SKM-1 treated with dmso at 0.1 percent for 144 hours (cell line): Measurements from ENCODE around the gene NUAK1.
"Not testable (repeated sequence)": the region's sequence is repeated elsewhere in the genome, so short reads cannot be mapped to it uniquely, and the experiment has no call there.

Experiments used
- DNase-seq: peaks from one replicate; lab custom pipeline; 2025; ENCODE audit not compliant: unreplicated experiment; lab: John Stamatoyannopoulos, UW

Gene NUAK1

DNA sequence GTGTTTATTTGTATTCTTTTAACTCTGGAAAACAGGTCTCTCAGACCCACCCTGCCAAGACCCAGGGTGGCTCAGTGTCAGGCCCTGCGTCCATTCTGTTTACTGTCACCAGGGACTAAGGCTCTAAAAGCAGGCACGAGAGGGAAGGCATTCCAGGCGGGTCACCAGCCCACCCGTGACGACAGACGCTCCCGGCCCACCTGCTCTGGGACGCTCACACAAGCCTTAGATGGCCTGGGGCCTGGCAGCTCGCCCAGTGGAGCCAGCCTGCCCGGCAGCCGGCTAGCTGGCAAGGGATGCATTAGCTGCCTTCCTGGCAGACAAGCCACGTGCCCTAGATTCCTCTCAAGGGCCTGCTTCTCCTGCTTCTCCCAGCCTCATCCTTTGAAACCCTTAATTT, 9.2 kb upstream of the NUAK1 start:
- DNase-seq = no peak

DNA sequence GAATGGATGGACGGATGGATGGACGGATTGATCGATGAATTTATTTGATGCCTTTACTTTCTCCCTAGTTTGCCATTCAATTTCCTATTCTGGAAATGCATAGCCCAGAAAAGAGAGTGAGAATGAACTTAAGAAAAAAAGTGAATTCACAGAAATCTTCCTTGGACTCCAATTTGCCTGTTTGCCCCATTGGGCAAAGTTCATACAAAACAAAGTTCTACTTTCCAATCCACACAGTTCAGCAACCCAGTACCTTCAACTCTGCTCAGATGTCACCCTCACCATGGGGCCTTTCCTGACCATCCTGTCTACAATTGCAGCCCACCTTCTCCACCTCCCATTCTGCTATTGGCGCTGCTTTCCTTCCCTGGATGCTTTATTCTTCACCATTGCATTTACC, 8.2 kb upstream of the NUAK1 start:
- DNase-seq = no peak

DNA sequence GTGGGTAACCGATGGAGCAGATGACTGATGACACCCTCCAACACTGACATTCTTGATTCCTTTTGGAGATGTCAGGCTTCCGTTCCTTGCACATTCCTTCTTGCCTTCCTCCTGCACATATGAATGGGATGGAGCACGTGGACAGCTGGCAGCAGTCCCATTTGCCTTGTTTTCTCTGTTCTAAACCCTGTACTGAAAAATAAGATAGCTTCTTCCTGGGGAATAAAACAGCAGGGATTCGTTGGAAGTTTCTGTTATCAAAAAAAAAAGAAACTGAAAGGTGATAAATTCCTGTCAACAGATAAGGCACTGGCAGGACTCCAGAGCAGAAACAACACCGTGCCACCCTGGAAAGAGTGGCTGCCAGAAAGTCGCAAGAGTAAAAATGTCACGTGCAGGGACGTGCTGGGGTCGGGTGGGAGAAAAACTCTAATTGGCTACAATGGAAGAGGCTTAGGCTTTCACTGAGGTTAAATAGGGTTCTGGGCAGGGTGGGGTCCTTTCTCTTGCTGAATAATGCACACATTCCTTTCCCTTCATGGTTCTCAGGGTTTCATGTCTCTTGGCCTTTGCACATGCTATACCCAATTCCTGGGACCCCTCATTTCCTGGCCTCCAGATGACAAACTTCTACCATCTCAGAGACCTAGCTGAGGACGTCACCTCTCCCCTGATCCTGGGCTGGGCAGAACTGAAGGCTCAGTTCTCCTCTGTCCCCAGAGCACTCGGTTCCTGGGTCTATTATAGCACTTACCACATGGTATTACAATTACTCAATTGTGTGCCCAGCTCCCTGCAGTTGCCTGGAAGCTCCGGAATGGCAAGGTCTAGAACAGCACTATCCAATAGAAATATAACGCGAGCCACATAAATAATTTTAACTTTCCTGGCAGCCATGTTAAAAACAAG, 7.0 kb upstream of the NUAK1 start:
- DNase-seq = no peak

DNA sequence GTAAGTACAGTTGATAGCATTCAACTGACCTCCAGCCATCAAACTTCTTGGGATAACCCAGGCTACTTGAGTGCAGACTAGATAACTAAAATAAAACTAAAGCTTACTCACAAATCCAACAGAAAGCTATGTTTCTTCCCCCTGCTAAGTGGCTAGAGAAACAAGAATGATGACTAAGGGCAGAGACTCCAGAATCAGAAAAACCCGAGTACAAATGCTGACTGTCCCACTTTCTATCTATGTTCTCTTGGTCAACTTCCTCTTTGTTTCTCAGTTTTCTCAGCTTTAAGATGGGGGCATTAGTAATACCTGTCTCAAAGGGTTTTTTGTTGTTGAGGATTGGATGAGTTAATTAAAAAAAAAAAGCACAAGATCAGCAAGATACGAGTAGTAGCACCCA, 6.1 kb upstream of the NUAK1 start:
- no peak for DNase-seq

DNA sequence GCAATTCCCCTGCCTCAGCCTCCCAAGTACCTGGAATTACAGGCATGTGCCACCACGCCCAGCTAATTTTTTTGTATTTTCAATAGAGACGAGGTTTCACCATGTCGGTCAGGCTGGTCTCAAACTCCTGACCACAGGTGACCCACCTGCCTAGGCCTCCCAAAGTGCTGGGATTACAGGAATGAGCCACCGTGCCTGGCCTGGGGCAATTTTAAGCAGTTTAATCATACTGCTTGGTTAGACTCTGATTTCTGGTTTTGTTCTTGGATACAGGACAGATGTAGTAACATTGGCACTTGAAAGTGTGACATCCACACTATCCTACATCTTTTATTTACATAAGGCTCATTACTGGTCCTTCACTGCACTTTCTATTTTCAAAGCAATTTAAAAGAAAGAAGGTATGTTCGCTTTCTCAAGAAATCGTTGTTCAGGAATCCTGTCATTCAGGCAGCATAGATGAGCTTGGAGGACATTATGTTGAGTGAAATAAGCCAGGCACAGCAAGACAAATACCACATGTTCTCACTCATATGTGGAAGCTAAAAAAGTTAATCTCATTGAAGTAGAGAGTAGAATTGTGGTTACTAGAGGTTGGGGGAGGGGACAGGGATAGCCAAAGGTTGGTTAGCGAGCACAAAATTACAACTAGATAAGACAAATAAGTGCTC, 4.0 kb upstream of the NUAK1 start:
- no peak for DNase-seq

DNA sequence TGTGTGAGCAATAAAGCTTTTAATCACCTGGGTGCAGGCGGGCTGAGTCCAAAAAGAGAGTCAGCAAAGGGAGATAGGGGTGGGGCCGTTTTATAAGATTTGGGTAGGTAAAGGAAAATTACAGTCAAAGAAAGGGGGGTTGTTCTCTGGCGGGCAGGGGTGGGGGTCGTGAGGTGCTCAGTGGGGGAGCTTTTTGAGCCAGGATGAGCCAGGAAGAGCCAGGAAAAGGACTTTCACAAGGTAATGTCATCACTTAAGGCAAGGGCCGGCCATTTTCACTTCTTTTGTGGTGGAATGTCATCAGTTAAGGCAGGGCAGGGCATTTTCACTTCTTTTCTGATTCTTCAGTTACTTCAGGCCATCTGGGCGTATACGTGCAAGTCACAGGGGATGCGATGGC, 3.2 kb upstream of the NUAK1 start:
- not testable (repeated sequence) for DNase-seq

DNA sequence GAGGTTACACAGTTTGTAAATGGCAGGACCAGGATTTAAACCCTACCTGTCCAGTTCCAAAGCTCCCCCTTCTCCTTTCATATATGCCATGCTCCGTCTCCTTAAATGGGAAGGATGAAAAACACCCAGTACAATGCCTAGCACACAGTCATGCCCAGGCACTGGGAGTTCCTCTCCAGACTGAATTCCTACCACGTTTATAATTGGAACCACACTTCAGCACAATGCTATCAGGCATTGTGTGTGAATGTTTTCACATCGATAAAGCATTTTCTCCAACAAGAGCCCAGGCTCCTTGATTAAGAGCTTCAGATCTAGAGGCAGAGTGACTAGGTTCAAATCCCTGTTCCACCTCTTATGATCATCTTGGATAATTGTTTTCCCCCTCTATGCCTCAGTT, 2.7 kb upstream of the NUAK1 start:
- DNase-seq = no peak

DNA sequence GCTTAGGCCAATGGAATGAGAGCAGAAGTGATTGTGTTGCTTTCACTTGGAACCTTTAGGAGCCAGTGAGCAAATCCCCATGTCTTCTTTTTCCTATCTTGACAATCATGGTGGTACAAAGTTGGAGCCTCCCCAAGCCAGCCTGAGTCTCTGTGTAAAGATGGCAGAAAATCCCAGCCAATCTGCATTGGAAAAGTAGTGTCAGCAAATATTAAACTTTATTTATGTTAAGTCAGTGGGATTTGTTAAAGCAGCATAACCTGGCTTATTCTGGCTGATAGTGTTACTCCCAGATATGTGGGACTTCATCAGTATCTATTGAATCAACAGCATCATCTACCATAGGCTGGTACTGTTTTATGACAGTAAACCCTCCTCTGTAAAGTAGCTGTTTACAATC, 2.2 kb upstream of the NUAK1 start:
- DNase-seq = no peak

DNA sequence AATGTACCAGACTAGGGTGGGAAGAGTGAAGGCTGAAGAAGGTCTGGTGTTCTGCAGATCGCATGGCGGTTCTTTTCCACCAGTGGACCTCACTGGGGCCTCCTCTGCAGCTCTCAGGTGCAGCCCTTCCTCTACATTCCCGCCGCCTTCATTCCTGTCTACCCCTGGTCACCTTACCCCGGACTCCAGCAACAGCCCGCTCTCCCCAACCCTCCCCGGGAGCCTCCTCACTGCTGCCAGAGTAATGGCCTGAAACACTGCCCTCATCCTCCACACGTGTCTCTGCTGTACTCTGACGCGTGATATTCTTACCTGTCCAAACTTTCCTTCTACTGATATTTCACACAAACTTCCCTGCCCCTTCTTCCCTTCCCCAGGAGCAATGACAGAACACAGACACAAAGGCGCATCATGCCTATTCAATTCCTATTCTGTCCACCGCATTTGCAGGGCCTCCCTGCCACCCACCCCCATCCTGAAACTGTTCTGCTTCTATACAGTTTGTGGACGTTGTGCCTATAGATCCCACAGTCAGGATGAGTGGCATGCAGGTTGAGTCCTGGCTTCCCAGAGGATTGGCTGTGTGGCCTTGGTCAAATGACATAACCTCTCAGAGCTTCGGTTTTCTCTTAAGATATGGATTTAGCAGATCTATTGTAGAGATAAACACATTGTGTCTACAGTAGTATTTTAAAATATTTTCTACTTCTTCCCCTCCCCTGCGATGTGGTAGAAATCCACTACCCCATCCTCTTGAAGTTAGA, 1.7 kb upstream of the NUAK1 start:
- DNase-seq = no peak

DNA sequence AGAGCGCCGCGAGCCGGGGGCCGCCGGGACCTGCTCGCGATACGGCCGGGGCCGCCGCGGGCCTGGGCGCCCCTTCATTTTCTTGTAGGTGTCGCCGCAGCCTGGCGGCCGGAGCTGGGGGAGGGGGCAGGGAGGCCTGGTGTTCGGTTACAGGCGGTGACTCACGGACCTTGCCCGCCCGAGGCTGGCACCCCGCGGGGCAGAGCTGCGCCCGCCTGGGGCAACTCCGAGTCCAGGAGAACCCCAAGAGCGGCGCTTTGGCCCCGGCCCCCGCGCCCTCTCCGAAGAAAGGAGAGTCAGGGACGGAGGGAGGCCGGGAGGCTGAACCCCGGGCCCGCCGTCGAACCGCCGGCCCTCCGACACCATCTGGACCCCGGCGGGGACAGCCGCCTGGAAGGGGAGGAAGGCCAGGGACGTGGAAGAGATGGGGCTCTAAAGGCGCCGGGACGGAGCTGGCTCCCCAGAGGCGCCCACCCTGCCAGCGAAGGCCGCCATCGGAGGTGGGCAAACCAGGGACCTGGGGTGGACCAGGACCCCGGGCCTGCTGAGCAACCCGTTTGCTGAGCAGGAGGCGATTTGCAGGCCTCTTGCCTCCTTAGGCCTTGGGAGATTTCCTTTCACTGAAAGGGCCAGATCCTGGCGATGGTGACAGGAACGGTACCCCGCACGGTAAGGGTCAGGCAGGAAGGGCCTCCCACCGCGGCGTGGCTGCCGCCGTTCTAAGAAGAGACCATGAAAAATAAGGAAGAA, 843 bp upstream of the NUAK1 start:
- no peak for DNase-seq

DNA sequence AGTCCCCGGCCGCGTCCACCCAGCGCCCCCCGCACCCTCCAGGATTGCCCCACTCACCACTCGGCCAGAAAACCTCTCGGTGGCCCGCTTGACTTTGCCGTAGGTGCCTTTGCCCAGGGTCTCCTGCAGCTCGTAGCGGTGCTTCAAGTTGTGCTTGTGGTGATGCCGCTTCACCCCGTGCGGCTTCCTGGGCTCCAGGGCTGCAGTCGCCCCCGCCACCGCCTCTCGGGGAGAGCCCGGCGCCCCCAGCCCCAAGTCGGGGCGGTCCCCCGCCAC, 459 bp downstream of the NUAK1 start:
- no peak for DNase-seq

DNA sequence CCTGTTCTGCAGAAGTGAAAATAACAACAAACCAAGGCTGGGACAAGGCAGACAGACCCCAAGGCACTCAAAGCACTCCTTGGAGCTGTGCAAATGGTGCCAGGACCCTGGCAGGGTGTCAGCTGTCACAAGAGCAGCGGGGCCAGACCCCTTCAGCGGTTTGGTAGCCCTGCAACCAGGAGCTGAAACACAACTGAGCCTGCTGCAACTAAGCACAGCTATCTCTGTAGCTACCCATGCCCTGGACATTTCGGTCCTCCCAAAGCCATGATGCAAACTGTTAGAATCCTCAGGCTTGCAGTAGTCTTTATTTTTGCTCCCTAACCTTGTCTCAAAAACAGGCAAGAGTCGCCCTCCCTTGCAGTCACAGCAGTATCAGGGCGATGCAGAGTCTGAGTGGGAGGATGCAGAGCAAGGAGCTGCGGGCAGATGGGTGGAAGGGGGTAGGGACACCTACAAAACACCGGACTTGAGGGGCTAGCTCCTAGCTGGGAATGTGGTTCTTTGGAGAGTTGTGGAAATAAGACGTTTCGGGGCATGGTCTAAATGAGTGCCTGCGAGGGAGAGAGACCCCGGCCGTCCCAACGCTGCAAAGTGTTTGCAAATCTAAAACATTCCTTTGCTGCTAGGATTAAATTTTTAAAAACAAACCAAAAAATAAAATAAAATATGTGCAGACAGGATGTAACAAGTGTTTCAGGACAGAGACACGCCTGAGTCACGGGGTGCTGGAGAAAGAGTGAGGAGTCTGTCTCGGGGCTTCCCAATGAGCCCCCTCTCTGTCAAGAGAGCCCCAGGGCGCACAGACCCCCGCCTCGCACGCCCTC, 1.0 kb downstream of the NUAK1 start:
- DNase-seq = no peak

DNA sequence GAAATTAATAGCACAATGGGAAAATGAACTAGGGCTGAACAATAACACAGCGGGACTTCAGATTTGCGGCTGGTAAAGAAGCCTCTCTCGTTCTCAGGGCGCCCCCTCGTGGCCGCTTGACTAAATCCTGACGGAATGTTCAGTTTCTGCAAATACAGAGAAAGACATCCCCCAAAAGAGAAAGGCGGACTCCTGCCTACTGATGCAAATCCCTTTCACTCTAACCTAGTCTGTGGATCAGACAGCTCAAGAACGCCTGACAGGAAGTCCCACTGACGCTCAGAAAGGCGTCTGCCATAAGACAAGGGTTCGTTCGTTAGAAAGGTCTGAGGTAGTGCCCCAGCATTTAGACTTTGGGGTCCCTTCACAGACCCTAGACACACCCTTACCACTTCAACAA, 2.5 kb downstream of the NUAK1 start:
- peak; percentile 41 for DNase-seq

DNA sequence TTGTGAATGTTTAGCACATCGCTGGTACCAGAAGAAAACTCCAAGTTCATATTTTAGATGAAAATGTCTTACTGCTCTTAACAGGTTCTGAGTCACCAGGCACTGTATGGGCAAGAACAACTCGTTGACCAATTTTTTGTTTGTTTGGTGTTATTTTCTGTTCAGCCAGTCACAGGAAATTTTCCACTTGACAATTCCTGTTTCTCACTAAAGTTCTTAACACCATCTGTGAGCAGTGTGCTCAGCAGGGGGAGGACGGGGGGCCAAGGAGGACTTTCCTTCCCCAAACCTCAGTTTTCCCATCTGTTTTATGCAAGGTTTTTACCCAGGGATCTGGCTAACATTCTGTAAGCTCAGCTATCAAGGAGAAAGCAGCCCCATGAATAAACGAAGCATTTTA, 3.0 kb downstream of the NUAK1 start:
- DNase-seq = no peak

DNA sequence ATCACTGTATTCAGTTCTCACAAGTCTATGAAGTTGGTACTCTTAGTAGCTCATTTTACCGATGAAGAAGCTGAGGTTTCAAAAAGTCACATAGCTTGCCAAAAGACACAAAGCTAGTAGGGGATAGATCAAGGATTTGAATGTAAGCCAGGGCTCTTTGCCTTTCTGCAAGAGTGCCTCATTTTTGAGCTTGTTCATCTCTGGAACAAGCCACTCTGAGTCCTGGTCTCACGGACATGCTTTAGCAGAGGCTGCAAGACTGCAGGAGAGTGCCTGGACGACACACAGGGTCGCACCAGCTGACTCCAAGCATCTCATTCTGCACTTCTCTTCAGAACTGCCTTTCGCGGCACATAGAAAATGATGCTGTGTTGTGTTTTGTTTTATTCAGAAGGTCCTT, 3.7 kb downstream of the NUAK1 start:
- DNase-seq = no peak

DNA sequence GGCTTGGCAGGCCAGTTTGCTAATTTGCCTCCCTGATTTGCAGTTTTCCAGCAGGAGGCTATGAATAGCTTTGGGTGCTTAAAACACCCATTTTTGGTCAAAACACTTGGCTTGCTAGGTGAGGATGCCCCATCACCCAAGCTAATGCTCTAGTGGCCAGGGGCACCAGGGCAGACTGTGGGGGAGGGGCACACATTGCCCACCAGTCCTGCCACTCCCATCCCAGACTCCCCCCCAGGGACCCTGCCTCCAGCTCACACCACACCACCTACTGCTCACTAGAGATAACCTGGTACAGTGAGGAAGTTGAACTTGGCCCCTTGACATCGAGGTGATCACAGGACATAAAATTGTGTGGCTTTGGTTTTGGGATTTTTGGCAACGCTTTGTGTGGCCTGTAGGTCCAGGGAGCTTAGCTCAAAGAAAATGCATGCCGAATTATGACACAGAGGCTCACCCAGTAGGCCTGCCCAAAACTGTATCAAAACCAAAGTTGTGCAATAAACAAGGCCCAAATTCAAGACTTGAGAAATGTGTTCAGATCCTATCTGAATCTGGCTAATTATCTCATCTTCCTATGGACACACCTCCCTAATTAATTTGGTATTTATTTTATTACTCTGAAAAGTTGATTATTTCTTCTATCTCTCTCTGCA, 4.3 kb downstream of the NUAK1 start:
- no peak for DNase-seq

DNA sequence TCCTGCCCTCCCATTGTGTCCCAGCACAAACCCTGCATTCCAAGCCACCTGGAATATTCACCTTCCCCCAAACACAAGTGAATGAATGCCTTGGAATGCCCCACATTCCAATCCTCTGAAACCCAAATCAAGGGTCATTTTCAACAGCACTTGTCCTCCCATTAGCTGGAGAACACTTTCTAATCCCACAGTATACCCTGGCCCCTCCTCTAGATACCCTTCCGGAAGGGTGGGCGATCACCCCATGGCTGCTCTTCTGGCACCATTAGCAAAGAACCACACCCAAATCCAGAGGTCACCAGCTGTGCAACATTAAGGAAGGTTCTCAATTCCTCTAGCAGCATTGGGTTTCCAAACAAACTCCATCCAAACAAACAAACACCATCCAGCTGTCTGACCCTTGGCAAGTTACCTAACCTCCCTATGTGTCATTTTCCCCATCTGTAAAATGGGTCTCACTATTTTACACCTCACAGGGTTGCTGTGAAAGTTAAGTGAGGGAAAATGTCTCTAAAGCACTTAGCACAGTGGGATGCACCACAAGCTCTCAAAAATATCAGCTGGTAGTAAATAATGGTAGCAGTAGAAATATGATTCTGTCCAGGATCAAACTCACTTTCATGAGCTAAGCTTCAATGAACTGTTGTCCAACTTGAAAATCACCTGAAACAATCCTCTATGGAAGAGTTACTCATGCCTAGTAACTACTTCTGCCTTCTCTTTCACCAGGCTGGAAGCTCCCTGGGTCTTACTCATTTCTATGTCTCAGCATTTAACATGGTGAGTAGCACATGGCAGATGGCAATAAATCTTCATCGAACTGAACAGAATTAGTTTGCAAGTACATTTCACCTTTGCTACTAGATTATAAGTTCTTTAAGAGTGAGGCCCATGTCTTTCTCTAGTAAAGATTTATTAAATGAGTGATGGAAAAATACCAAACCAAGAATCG, 5.3 kb downstream of the NUAK1 start:
- DNase-seq = no peak

DNA sequence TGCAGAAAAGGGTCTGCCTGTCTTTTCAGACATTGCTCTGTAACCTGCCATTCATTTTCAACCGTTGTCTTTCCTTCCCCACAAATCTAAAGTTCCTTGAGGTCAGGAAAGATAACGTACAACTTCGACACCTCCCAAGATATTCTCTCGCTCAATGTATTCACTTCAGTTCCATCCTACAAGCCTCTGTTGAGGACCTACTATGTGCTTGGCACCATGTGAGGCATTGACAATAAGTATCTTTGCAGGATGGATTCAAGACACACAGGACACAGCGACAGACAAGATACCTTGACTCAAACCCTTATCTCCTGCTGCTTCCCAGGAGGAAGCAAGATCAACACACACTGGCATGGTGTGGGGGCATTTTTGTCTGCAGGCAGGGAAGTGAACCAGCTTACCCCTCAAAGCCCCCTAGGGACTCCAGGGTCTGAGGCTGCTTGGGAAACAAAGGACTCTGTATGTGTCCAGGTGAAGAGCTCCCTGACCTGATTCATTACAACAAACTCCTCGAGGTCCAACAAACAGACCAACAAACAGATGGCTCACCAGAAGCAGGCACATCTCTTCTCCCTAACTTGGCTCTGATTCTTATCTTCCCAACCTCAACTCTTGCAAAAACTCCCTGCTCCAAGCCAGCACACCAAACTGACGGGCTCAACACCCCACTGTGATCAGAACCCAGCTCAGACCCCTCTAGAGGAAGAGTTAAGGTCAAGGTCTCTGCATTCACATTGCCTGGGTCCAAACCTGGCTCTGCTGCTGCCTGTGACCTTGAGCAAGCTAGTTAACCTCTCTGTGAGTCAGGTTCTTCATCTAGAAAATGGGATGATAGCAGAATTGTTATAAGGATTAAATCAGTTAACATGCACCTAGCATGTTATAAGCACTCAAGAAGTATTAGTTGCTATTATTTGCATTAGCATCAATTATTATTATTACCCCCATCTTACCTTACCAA, 6.3 kb downstream of the NUAK1 start:
- DNase-seq = no peak
